Measurements from ENCODE around the gene RSPRY1.

RSPRY1 gene

DNA sequence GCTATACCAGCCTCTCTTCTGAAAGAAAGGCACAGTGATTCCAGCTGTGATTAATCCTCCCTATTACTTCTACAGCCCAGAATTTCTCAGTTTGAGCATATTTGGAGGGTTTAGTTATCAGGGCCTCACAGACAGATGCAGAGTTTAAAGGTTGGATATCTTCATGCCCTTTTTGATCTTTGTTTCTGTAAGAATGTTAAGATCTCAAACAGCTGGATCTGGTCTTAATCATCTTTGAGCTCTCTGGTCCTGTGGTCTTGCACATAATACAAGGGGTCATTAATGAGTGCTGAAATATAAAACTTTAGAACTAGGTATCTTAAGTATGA lies 49.9 kb downstream of the RSPRY1 start:
- peaks cover 32% of the 10 kb centered on the region for H3K36me3 ChIP-seq (ENCODE audit: control insufficient read depth, insufficient read depth, low read length)
- H3K9me3 ChIP-seq (ENCODE audit: control insufficient read depth, low read length), result no peaks in the 10 kb centered on the region
- H3K4me3 ChIP-seq (ENCODE audit: insufficient read depth, low read depth, low read length), result no peak overlapping the region
- H3K27ac ChIP-seq (ENCODE audit: insufficient read depth, low read depth, low read length, poor library complexity, severe bottlenecking), result no peak overlapping the region
- H3K4me1 ChIP-seq (ENCODE audit: control insufficient read depth, insufficient read depth, low read length), result no peaks in the 10 kb centered on the region
- H3K27me3 ChIP-seq (ENCODE audit: control insufficient read depth, insufficient read depth, low read length, poor library complexity, severe bottlenecking), result no peaks in the 10 kb centered on the region

DNA sequence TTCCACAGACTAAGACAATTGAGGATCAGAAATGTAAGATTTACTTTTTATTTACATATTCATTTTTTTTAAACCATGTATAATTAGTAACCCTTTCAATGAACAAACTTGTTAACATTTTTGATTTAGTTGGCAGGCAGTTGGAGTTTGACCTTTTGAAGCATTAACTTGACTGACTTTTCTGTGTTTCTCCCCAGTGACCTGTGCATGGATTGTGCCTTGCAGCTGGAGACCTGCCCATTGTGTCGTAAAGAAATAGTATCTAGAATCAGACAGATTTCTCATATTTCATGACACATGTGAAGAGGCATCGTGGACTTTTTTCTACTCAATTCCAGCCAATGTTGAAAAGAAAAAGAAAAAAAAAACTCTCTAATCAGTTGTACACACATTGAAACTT lies 52.6 kb downstream of the RSPRY1 start:
- no peak overlapping the region for H3K4me3 ChIP-seq (ENCODE audit: insufficient read depth, low read depth, low read length)
- H3K27me3 ChIP-seq (ENCODE audit: control insufficient read depth, insufficient read depth, low read length, poor library complexity, severe bottlenecking), result no peaks in the 10 kb centered on the region
- H3K4me1 ChIP-seq (ENCODE audit: control insufficient read depth, insufficient read depth, low read length), result no peaks in the 10 kb centered on the region
- WGBS, 2 experiments, result 89 to 97% methylated on average over 2 of the region's 2 CpGs
- peaks cover 11% of the 10 kb centered on the region for H3K36me3 ChIP-seq (ENCODE audit: control insufficient read depth, insufficient read depth, low read length)
- H3K27ac ChIP-seq (ENCODE audit: insufficient read depth, low read depth, low read length, poor library complexity, severe bottlenecking), result no peak overlapping the region
- no peaks in the 10 kb centered on the region for H3K9me3 ChIP-seq (ENCODE audit: control insufficient read depth, low read length)

DNA sequence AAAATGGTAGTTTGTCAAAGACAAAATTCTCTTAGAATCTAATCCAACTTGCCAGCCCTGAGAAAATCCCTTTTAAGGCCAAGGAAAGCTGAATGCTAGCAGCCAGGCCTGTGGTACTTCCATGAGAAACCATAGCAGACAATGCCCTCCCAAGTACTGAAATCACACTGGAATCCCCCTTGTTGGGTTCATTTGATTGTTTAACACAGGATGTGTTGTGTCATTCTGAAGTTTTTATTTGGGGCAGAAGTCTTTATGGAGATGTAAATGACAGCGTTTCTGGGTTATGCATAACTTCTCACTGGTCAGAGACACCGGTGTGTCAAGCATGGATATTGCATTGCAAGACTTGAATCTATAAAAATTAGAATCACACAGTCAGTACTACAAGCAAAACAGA lies 53.0 kb downstream of the RSPRY1 start:
- no peaks in the 10 kb centered on the region for H3K4me1 ChIP-seq (ENCODE audit: control insufficient read depth, insufficient read depth, low read length)
- 93 to 100% methylated on average over 2 of the region's 2 CpGs for WGBS, 2 experiments
- H3K4me3 ChIP-seq (ENCODE audit: insufficient read depth, low read depth, low read length), result no peak overlapping the region
- no peaks in the 10 kb centered on the region for H3K27me3 ChIP-seq (ENCODE audit: control insufficient read depth, insufficient read depth, low read length, poor library complexity, severe bottlenecking)
- H3K27ac ChIP-seq (ENCODE audit: insufficient read depth, low read depth, low read length, poor library complexity, severe bottlenecking), result no peak overlapping the region
- peaks cover 10% of the 10 kb centered on the region for H3K36me3 ChIP-seq (ENCODE audit: control insufficient read depth, insufficient read depth, low read length)
- H3K9me3 ChIP-seq (ENCODE audit: control insufficient read depth, low read length), result no peaks in the 10 kb centered on the region

DNA sequence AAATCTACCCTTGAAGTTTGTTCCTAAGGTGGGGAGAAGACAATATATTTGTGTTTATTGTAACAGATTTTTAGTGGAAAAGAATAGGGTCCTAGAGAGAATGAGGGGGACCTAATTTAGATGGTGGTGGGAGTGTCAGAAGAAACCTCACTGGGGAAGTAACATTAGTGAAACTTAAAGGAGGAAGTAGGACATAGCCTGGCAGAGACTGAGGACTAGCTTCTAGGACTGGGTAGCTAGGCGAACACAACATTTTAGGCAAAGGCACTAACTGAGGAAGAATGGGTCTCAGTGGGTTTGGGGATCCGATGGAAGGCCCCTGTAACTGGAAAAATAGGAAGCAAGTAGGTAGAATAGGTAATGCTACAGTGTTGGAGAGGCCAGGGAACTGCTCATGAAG lies 54.7 kb downstream of the RSPRY1 start:
- Histone ChIP-seq H3K36me3 (ENCODE audit: control insufficient read depth, insufficient read depth, low read length) (no peaks in the 10 kb centered on the region), H3K9me3 (ENCODE audit: control insufficient read depth, low read length) (no peaks in the 10 kb centered on the region), H3K4me1 (ENCODE audit: control insufficient read depth, insufficient read depth, low read length) (no peaks in the 10 kb centered on the region), H3K4me3 (ENCODE audit: insufficient read depth, low read depth, low read length) (no peak overlapping the region), H3K27ac (ENCODE audit: insufficient read depth, low read depth, low read length, poor library complexity, severe bottlenecking) (no peak overlapping the region), H3K27me3 (ENCODE audit: control insufficient read depth, insufficient read depth, low read length, poor library complexity, severe bottlenecking) (no peaks in the 10 kb centered on the region)
- WGBS, 2 experiments, result 88 to 96% methylated on average over 2 of the region's 2 CpGs

DNA sequence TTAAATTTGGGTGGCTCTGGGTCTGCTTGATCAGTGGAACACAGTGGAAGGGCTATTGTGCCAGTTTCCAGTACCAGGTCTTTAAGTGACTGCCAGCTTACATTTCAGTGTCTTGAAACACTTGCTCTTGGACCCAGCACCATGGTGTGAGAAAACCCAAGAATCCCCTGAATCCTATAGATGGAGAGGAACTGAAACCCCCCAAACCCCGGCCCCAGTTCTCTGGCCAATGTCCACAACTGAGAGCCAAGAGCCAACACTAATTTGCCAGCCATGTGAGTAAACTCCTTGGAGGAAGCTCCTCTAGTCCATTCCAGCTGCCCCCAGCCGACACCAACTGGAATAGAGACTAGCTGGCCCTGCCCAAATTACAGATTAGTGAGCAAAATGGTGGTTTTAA lies 56.5 kb downstream of the RSPRY1 start:
- H3K4me1 ChIP-seq (ENCODE audit: control insufficient read depth, insufficient read depth, low read length), result no peaks in the 10 kb centered on the region
- no peaks in the 10 kb centered on the region for H3K36me3 ChIP-seq (ENCODE audit: control insufficient read depth, insufficient read depth, low read length)
- H3K9me3 ChIP-seq (ENCODE audit: control insufficient read depth, low read length), result no peaks in the 10 kb centered on the region
- H3K27me3 ChIP-seq (ENCODE audit: control insufficient read depth, insufficient read depth, low read length, poor library complexity, severe bottlenecking), result no peaks in the 10 kb centered on the region
- WGBS, 2 experiments, result 97% methylated on average over 2 of the region's 2 CpGs
- H3K4me3 ChIP-seq (ENCODE audit: insufficient read depth, low read depth, low read length), result no peak overlapping the region
- H3K27ac ChIP-seq (ENCODE audit: insufficient read depth, low read depth, low read length, poor library complexity, severe bottlenecking), result no peak overlapping the region

DNA sequence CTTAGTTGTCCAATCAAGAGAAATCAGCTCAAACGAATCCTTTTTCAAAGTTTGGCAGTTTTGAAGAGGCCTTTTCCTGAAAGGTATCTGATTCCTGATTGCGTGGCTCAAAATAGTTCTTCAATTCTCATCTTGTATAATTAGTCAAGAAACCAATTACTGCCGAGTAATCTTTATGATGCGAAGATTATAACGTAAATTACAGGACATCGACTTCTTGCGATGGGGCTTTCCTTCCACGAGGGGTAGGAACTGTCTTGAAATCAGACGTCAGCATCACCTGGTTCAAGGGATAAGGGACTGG lies 58.3 kb downstream of the RSPRY1 start:
- peak overlapping the region; percentile 45 for H3K27ac ChIP-seq (ENCODE audit: insufficient read depth, low read depth, low read length, poor library complexity, severe bottlenecking)
- 27 to 33% methylated on average over 9 of the region's 9 CpGs for WGBS, 2 experiments
- peak overlapping the region; percentile 81 for H3K4me3 ChIP-seq (ENCODE audit: insufficient read depth, low read depth, low read length)
- H3K9me3 ChIP-seq (ENCODE audit: control insufficient read depth, low read length), result no peaks in the 10 kb centered on the region
- no peaks in the 10 kb centered on the region for H3K4me1 ChIP-seq (ENCODE audit: control insufficient read depth, insufficient read depth, low read length)
- H3K27me3 ChIP-seq (ENCODE audit: control insufficient read depth, insufficient read depth, low read length, poor library complexity, severe bottlenecking), result no peaks in the 10 kb centered on the region
- no peaks in the 10 kb centered on the region for H3K36me3 ChIP-seq (ENCODE audit: control insufficient read depth, insufficient read depth, low read length)

DNA sequence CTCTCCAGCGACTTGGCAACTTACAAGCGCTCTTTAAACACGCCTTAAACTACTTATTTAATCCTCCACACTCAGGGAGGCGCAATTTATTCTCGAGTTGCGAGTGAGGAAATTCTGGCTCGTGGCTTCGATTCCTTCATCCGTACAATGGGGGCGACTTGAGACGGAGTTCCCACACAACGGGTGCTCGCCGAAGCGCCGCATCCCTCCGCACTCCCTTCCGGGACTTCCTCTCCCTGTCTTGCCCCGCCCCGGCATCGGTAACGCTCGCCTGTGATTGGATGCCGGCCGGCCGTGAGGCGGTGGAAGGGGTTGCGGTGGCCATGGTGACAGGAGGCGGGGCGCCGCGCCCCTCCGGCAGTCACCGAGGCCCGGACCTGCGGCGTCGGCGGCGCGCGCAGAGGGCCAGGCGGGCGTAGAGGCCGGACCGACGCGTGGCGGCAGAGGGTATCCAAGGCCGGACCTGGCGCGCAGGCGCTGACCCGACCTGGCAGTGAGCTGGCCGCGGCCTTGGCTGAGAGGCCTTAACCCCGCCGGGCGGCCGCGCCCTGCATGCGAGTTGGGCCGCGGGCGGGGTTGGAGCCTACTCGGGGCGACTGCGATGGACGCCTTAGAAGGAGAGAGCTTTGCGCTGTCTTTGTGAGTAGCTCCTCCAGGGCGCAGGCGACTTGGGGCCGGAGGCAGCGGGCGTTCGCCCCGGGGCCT lies 58.8 kb downstream of the RSPRY1 start, which contains the start of gene ARL2BP:
Gene ARL2BP (plus strand): TSS at position 493 of the 705 bp plus-strand sequence. CDS start 109 bp downstream, at position 602.
- H3K27ac ChIP-seq (ENCODE audit: insufficient read depth, low read depth, low read length, poor library complexity, severe bottlenecking), result peak within 1 kb of the TSS; percentile 45
- H3K4me3 ChIP-seq (ENCODE audit: insufficient read depth, low read depth, low read length), result peak within 1 kb of the TSS; percentile 81
- 0% methylated on average over 77 of the region's 77 CpGs for WGBS, 2 experiments
- H3K27me3 ChIP-seq (ENCODE audit: control insufficient read depth, insufficient read depth, low read length, poor library complexity, severe bottlenecking), result no peaks in the 10 kb centered on the region
- H3K36me3 ChIP-seq (ENCODE audit: control insufficient read depth, insufficient read depth, low read length), result no peaks in the 10 kb centered on the region
- H3K4me1 ChIP-seq (ENCODE audit: control insufficient read depth, insufficient read depth, low read length), result no peaks in the 10 kb centered on the region
- no peaks in the 10 kb centered on the region for H3K9me3 ChIP-seq (ENCODE audit: control insufficient read depth, low read length)

DNA sequence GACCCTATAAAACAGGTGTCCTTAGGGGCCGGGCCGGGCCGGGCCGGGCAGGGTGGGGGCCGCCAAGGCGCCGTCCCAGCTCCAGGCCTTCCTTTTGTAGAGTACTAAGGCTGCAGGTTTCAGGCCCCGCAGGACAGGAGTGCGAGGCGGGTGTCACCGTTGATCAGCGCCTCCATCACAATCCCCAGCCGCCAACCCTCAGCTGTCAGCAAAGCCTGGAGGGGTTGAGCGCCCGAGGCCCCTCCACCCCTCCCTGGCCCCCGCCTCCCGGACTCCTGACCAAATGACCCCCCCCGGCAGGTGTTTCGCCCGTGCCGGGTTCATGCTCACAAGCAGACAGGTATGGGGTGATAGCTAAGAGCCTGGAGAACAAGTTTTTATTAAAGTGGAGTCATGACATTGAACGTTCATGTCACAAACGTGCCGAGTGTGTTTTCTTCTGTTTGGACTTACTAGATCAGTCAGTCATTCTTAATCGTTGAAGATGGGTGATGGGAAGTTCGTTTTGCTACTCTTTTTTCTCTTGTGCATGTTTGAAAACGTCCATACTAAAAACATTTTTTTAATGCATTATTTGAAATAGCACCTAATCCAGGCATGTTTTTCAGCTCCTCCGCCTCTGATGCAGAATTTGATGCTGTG lies 59.5 kb downstream of the RSPRY1 start:
- Histone ChIP-seq H3K27me3 (ENCODE audit: control insufficient read depth, insufficient read depth, low read length, poor library complexity, severe bottlenecking) (no peaks in the 10 kb centered on the region), H3K27ac (ENCODE audit: insufficient read depth, low read depth, low read length, poor library complexity, severe bottlenecking) (no peak overlapping the region), H3K4me1 (ENCODE audit: control insufficient read depth, insufficient read depth, low read length) (no peaks in the 10 kb centered on the region), H3K36me3 (ENCODE audit: control insufficient read depth, insufficient read depth, low read length) (peaks cover 2% of the 10 kb centered on the region), H3K9me3 (ENCODE audit: control insufficient read depth, low read length) (no peaks in the 10 kb centered on the region), H3K4me3 (ENCODE audit: insufficient read depth, low read depth, low read length) (peak overlapping the region; percentile 81)
- 9 to 10% methylated on average over 26 to 27 of the region's 28 CpGs for WGBS, 2 experiments

DNA sequence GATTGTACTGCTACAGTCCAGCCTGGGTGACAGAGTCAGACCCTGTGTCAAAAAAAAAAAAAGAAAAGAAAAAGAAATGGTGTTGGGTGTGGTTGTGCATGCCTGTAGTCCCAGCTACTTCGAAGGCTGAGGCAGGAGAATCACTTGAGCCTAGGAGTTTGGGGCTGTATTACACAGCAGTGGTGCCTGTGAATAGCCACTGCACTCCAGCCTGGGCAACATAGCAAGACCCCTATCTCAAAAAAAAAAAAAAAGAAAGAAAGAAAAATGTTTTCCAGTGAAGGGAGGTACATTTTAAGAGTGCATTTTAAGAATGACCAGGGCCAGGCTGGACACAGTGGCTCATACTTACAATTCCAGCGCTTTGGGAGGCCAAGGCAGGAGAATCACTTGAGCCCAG lies 65.2 kb downstream of the RSPRY1 start:
- Histone ChIP-seq H3K27ac (ENCODE audit: insufficient read depth, low read depth, low read length, poor library complexity, severe bottlenecking) (no peak overlapping the region), H3K4me3 (ENCODE audit: insufficient read depth, low read depth, low read length) (no peak overlapping the region), H3K36me3 (ENCODE audit: control insufficient read depth, insufficient read depth, low read length) (peaks cover 18% of the 10 kb centered on the region), H3K9me3 (ENCODE audit: control insufficient read depth, low read length) (no peaks in the 10 kb centered on the region), H3K27me3 (ENCODE audit: control insufficient read depth, insufficient read depth, low read length, poor library complexity, severe bottlenecking) (no peaks in the 10 kb centered on the region), H3K4me1 (ENCODE audit: control insufficient read depth, insufficient read depth, low read length) (no peaks in the 10 kb centered on the region)
- 94 to 100% methylated on average over 2 of the region's 2 CpGs for WGBS, 2 experiments

DNA sequence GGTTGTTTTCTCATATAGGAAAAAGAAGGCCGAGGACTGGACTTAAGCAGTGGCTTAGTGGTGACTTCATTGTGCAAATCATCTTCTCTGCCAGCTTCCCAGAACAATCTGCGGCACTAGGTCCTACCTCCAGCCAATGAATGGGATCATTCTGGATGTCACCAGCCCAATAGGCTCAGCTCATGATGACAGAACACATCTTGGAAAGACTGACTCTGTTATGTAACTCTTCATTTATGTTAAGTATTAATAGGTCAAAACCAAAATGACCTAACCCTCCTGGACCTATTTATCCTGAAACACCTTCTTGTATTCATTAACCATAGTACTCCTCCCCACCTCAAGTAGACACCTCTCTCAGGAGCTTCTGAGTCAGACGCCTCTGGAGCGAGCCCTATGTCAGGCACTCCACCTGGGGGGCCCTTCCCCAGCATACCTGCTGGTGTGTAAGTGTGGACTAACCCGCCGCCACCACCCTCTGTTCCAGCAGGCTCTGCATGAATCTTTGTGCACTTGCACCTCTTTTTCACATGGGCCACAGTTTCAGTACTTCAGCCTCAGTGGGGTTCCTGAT lies 66.1 kb downstream of the RSPRY1 start:
- Histone ChIP-seq H3K27ac (ENCODE audit: insufficient read depth, low read depth, low read length, poor library complexity, severe bottlenecking) (no peak overlapping the region), H3K4me1 (ENCODE audit: control insufficient read depth, insufficient read depth, low read length) (no peaks in the 10 kb centered on the region), H3K4me3 (ENCODE audit: insufficient read depth, low read depth, low read length) (no peak overlapping the region), H3K9me3 (ENCODE audit: control insufficient read depth, low read length) (no peaks in the 10 kb centered on the region), H3K27me3 (ENCODE audit: control insufficient read depth, insufficient read depth, low read length, poor library complexity, severe bottlenecking) (no peaks in the 10 kb centered on the region), H3K36me3 (ENCODE audit: control insufficient read depth, insufficient read depth, low read length) (peaks cover 18% of the 10 kb centered on the region)
- 93 to 95% methylated on average over 6 of the region's 6 CpGs for WGBS, 2 experiments

Data from ectodermal cell (in vitro differentiated cells).